Muscle layer of colon (tissue), 2 donors: ENCODE data around the gene DENND1A.

Source experiments
- H3K27ac ChIP-seq: one replicate; pipeline ENCODE4 v1.7.0; 2013; ENCODE audit warnings: low read depth, mild to moderate bottlenecking, low read length, moderate library complexity
- H3K27me3 ChIP-seq, 2 donors: one replicate each; pipeline ENCODE4 v1.7.0; 2013; ENCODE audit warnings: low read length in 2 of 2, mild to moderate bottlenecking in 2 of 2; ENCODE audit not compliant: insufficient read depth in 2 of 2, control insufficient read depth in 1 of 2
- H3K36me3 ChIP-seq: one replicate; pipeline ENCODE4 v1.7.0; 2013; ENCODE audit warnings: mild to moderate bottlenecking, low read length; ENCODE audit not compliant: insufficient read depth
- H3K4me1 ChIP-seq: one replicate; pipeline ENCODE4 v1.7.0; 2013; ENCODE audit warnings: mild to moderate bottlenecking, low read length; ENCODE audit not compliant: insufficient read depth
- H3K4me3 ChIP-seq, 2 donors: one replicate each; pipeline ENCODE4 v1.7.0; 2013; ENCODE audit warnings: low read length in 2 of 2, low read depth in 1 of 2, mild to moderate bottlenecking in 1 of 2, moderate library complexity in 1 of 2
- H3K9ac ChIP-seq: one replicate; pipeline ENCODE4 v1.7.0; 2013; ENCODE audit warnings: low read length
- H3K9me3 ChIP-seq: one replicate; pipeline ENCODE4 v1.7.0; 2013; ENCODE audit warnings: mild to moderate bottlenecking, low read length
- donor health status: abdominal sarcoma.
- donor health status: Adenocarcinoma of cecum.

The DENND1A gene

GRCh38 chr9:123753669-123754258 lies 176.2 kb downstream of the DENND1A start:
- Histone ChIP-seq H3K9ac (no peak overlapping the region), H3K36me3 (no peaks in the 10 kb centered on the region), H3K4me1 (peaks cover 20% of the 10 kb centered on the region), H3K4me3 (no peak overlapping the region), H3K27ac (no peak overlapping the region), H3K9me3 (no peaks in the 10 kb centered on the region), H3K27me3 (no peaks in the 10 kb centered on the region)

GRCh38 chr9:123753016-123753415 lies 176.9 kb downstream of the DENND1A start:
- Histone ChIP-seq H3K27me3 (no peaks in the 10 kb centered on the region), H3K9me3 (no peaks in the 10 kb centered on the region), H3K4me3 (no peak overlapping the region), H3K36me3 (no peaks in the 10 kb centered on the region), H3K27ac (no peak overlapping the region), H3K4me1 (peaks cover 16% of the 10 kb centered on the region), H3K9ac (no peak overlapping the region)

- H3K36me3 ChIP-seq, result no peaks in the 10 kb centered on the region
- no peaks in the 10 kb centered on the region for H3K27me3 ChIP-seq
- H3K9ac ChIP-seq, result no peak overlapping the region
- H3K4me3 ChIP-seq, result no peak overlapping the region
- no peaks in the 10 kb centered on the region for H3K9me3 ChIP-seq
- H3K4me1 ChIP-seq, result peaks cover 3% of the 10 kb centered on the region
- no peak overlapping the region for H3K27ac ChIP-seq
Observed at GRCh38 chr9:123749580-123750202, 180.2 kb downstream of the DENND1A start.

GRCh38 chr9:123746765-123747164 lies 183.2 kb downstream of the DENND1A start:
- Histone ChIP-seq H3K4me3 (no peak overlapping the region), H3K27ac (no peak overlapping the region), H3K4me1 (peaks cover 11% of the 10 kb centered on the region), H3K9ac (no peak overlapping the region), H3K36me3 (no peaks in the 10 kb centered on the region), H3K27me3 (no peaks in the 10 kb centered on the region), H3K9me3 (no peaks in the 10 kb centered on the region)

- Histone ChIP-seq H3K9ac (no peak overlapping the region), H3K36me3 (no peaks in the 10 kb centered on the region), H3K9me3 (no peaks in the 10 kb centered on the region), H3K27me3 (no peaks in the 10 kb centered on the region), H3K27ac (no peak overlapping the region), H3K4me3 (no peak overlapping the region), H3K4me1 (peaks cover 11% of the 10 kb centered on the region)
Observed at GRCh38 chr9:123745933-123746332, 184.0 kb downstream of the DENND1A start.

GRCh38 chr9:123745451-123745850 lies 184.5 kb downstream of the DENND1A start:
- Histone ChIP-seq H3K9me3 (no peaks in the 10 kb centered on the region), H3K27me3 (no peaks in the 10 kb centered on the region), H3K4me3 (no peak overlapping the region), H3K36me3 (no peaks in the 10 kb centered on the region), H3K4me1 (peaks cover 11% of the 10 kb centered on the region), H3K9ac (no peak overlapping the region), H3K27ac (no peak overlapping the region)

- no peak overlapping the region for H3K27ac ChIP-seq
- no peaks in the 10 kb centered on the region for H3K36me3 ChIP-seq
- no peaks in the 10 kb centered on the region for H3K9me3 ChIP-seq
- H3K4me3 ChIP-seq, result no peak overlapping the region
- H3K9ac ChIP-seq, result no peak overlapping the region
- H3K4me1 ChIP-seq, result peaks cover 11% of the 10 kb centered on the region
- no peaks in the 10 kb centered on the region for H3K27me3 ChIP-seq
Observed at GRCh38 chr9:123743737-123744136, 186.2 kb downstream of the DENND1A start.

- no peaks in the 10 kb centered on the region for H3K36me3 ChIP-seq
- no peaks in the 10 kb centered on the region for H3K9me3 ChIP-seq
- no peak overlapping the region for H3K27ac ChIP-seq
- H3K9ac ChIP-seq, result no peak overlapping the region
- H3K4me3 ChIP-seq, result no peak overlapping the region
- H3K4me1 ChIP-seq, result peaks cover 11% of the 10 kb centered on the region
- no peaks in the 10 kb centered on the region for H3K27me3 ChIP-seq
Observed at GRCh38 chr9:123742009-123742767, 187.7 kb downstream of the DENND1A start.

GRCh38 chr9:123741214-123741613 lies 188.7 kb downstream of the DENND1A start:
- Histone ChIP-seq H3K4me3 (no peak overlapping the region), H3K9me3 (no peaks in the 10 kb centered on the region), H3K4me1 (peaks cover 11% of the 10 kb centered on the region), H3K36me3 (no peaks in the 10 kb centered on the region), H3K27ac (no peak overlapping the region), H3K27me3 (no peaks in the 10 kb centered on the region), H3K9ac (no peak overlapping the region)

GRCh38 chr9:123739902-123740301 lies 190.0 kb downstream of the DENND1A start:
- H3K4me3 ChIP-seq, result no peak overlapping the region
- H3K36me3 ChIP-seq, result no peaks in the 10 kb centered on the region
- H3K27me3 ChIP-seq, result no peaks in the 10 kb centered on the region
- no peaks in the 10 kb centered on the region for H3K9me3 ChIP-seq
- no peak overlapping the region for H3K27ac ChIP-seq
- peaks cover 11% of the 10 kb centered on the region for H3K4me1 ChIP-seq
- H3K9ac ChIP-seq, result no peak overlapping the region

GRCh38 chr9:123739387-123739786 lies 190.5 kb downstream of the DENND1A start:
- H3K9ac ChIP-seq, result no peak overlapping the region
- no peak overlapping the region for H3K27ac ChIP-seq
- no peaks in the 10 kb centered on the region for H3K27me3 ChIP-seq
- no peaks in the 10 kb centered on the region for H3K36me3 ChIP-seq
- peaks cover 11% of the 10 kb centered on the region for H3K4me1 ChIP-seq
- no peaks in the 10 kb centered on the region for H3K9me3 ChIP-seq
- H3K4me3 ChIP-seq, result no peak overlapping the region
